ENCODE data around the gene C16orf46.
A peak's percentile ranks its signal among the peaks of the same experiment; 100 is the strongest.
"Not testable (repeated sequence)": the region's sequence is repeated elsewhere in the genome, so short reads cannot be mapped to it uniquely, and the experiment has no call there.

C16orf46 gene, protein sequence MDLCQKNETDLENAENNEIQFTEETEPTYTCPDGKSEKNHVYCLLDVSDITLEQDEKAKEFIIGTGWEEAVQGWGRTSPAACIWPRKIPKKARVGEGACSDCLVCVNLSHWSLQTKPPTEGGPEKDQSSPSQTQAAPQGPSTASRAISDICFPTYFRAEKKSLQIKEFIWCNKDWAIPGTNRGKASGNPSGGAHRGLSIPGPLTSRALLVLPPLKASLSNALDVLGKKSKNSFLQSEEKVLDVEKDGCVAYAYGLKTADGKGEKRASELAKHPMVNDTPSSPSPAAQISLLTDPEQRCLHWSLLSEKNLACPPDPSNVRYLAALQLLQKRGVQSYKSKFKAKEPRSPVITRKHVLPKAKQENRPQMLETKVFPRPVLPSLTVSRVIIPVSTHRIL

DNA sequence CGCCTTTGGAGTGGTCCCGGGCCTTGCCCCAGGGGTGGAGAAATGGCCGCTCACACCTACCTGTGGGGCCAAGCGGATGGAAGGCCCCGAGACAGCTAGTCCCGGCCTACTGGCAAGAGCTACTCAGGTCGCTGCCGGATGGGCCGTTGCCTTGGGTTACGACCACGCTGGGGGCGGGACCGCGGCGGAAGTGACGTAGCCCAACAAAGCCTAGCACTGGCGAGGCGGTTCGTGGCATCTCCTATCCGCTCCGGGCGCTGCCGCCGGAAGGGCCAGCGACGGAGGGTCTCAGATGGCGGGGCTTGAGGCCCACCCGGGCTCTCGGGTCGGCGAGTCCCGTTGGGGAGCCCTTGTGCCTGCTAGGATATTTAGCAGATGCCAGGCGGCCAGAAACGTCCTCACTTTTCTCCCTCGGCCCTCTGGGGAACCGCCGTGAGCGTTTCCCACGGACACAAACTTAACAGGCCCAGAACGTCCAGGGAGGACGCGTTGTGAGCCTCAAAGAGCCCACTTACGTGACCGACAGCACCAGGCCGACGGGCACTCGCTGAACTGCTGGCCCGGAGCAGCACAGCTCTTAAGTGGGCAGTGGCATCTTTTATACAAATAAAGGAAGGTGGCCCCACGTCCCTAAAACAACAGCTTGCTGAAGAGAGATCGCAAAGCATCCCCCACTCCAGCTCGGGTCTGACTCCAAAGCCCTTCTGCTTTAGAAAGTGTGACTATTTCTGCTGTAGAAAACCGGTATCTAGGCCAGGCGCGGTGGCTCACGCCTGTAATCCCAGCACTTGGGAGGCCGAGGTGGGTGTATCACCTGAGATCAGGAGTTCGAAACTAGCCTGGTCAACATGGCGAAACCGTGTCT is at the start of gene C16orf46:
TSS of gene C16orf46 (minus strand) at position 163 of the 865 bp plus-strand sequence. CDS start 13,283 bp downstream, outside the sequence.
- peak; percentile 89 to 100 (median 97) for DNase-seq

DNA sequence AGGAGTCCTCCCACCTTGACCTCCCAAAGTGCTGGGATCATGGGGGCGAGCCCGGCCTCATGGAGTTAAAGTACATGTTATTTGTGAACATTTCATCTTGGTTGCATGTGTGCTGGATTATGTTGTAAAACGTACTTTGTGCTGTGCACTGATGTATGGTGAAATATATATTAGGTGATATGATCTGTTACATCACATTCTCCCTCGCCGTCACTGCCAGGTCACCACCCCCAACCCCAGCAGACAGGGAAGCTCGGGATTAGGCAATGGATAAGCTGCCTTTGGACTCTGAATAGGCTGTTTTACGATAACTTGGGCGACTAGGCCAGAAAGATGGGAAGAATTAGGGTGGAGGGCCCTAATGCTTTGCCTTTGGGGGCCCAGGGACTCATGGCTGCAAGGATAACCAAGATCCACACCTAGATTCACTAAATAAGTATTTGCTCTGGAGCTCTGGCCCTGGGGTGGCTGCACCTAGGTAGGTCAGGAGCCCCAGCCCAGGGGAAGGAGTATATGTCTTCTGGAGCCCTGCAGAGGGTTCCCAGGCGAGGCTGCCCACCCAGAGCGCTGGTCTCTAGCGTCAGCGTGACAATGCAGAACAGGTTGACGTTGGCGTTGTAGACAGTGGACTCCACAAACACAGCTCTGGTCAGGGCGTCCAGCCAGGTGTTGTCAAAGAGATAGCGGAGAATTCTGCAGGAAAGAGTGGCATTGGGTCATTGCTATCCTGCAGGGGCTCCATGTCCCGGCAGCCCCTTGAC is 46.2 kb upstream of the C16orf46 start:
- DNase-seq = no peak

DNA sequence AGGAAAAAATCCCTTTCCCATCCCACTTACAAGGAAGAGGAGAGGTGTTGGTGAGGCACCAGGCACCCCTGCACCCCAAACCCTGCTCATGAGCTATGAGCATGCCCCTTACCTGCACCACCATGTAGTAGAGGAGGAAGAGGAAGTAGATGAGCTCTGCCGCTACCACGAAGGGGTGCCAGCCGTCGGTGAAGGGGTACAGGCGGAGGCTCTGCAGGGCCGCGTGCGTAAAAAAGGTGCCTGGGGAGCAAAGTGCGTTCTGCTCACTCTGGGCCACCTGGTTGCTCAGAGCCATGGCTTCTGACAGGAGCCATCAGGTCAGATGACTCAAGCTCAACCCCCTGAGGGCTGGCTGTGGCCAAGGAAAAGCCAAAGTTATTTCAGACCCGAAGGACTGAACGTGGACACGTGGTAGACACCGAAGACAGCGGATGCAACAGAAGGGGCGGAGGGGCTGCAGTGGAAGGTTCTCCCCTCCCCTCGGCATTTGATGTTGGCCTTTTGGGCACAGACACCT is 44.5 kb upstream of the C16orf46 start:
- no peak for DNase-seq

DNA sequence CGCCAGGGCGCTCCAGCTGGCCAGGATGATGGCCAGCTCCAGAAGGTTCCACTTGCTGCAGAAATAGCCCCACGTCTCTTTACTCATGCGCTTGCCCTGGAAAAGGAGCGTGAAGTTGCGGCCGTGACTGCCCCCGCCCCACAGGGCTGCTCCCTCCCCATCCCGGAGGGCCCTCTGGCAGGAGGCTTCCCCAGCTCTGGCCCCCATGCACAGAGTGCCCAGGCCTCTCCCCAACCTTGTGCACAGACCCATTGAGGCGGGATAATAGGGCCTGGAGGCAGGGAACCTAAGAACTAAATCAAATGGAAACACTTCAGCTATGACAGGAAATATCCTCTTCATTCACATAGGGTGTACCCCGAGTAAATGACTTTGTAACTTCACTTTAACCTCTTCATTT is 40.4 kb upstream of the C16orf46 start:
- DNase-seq = no peak

DNA sequence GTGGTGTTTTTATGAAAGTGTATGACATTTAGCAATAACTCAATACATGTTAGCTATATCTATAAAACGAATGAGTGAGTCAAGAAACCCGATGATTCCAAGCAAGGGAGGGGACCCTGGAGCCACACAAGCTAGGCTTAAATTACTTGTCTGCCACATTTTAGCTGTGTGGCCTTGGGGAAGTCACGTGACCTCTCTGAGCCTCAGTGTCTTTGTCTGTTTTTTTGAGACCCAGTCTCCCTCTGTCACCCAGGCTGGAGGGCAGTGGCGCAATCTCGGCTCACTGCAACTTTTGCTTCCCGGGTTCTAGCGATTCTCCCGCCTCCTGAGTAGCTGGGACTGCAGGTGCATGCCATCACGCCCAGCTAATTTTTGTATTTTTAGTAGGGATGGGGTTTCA is 39.2 kb upstream of the C16orf46 start:
- no peak for DNase-seq

DNA sequence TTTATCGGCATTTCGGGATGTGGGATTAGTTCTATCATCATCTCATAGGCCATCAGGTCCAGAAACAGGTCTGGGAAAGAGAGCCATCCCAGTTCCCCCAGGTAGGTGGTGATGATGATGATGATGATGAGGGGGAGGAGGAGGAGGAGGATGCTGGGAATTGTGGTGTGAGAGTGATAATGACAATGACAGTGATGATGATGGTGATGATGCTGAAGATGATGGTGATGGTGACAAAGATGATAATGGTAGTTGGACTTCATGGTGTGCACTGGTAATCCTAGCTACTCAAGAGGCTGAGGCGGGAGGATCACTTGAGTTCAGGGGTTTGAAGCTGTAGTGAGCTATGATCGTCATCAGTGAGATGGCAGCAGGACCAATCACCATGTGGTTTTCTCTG is 35.4 kb upstream of the C16orf46 start:
- DNase-seq = no peak

DNA sequence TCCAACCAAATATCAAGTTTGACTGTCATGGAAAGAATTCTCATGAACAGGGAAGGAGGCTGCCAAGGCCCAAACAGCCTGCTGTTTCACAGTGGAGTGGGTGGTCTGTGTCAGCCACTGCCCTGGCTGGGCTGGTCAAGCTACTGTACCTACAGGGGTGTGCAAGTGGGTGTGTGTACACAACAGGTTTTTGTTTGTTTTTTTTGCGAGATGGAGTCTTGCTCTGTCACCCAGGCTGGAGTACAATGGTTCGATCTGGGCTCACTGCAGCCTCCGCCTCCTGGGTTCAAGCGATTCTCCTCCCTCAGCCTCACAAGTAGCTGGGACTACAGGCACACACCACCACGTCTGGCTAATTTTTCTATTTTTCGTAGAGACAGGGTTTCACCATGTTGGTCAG is 32.2 kb upstream of the C16orf46 start:
- DNase-seq = not testable (repeated sequence)

DNA sequence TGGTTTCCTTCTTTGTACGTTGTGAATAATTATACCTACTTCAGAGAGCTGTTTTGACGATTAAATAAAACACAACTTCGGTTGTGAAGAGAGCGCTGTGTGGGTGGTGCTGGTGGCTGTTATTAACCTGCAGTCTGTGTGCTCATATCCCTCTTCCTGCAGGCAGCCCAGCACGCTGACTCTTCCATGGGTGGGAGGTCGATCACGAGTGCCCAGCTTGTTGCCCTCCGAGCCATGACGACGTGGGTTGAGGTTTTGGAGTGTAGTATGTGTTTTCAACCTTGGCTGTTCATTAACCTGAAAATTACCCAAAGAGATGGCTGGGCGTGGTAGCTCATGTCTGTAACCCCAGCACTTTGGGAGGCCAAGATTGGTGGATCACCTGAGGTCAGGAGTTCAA is 30.5 kb upstream of the C16orf46 start:
- DNase-seq = peak in 4 of 56 donors; percentile 1 to 13 (median 6)

DNA sequence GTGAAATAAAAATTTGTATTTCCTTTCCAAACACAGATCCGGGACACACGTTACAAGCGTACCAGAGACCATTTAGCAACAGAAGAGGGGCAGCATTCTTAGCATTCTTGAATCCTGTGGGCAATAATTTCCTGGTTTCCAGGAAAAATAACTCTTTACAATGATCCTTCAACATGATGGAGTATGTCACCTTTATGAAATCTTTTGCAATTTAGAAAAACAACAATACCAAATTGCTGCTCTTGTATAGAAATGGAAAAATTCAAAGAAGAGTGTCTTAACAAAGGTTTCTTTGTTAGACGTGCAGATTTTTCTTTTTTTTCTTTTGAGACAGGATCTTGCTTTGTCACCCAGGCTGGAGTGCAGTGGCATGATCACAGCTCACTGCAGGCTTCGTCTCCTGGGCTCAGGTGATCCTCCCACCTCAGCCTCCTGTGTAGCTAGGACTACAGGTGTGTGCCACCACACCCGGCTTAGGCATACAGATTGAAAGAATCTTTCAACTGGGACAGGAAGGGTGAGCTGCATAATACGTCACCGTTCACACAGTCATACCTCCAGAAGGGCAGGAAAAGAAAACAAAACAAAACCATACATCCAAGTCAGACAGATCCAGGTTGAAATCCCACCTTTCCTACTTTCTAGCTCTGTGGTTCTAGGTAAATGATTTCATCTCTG is 29.9 kb upstream of the C16orf46 start:
- DNase-seq = no peak

DNA sequence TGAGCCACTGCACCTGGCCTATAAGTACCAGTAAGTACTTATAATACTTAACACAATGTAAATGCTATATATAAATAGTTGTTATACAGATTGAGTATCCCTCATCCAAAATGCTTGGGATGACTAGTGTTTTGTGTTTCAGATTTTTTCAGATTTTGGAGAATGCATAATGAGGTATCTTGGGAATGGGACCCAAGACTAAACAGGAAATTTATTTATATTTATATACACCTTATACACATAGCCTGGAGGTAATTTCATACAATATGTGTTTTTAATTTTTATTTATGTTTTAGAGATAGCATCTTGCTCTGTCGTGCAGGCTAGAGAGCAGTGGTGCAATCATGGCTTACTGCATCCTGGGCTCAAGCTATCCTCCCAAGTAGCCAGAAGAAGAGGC is 28.9 kb upstream of the C16orf46 start:
- DNase-seq = no peak

DNA sequence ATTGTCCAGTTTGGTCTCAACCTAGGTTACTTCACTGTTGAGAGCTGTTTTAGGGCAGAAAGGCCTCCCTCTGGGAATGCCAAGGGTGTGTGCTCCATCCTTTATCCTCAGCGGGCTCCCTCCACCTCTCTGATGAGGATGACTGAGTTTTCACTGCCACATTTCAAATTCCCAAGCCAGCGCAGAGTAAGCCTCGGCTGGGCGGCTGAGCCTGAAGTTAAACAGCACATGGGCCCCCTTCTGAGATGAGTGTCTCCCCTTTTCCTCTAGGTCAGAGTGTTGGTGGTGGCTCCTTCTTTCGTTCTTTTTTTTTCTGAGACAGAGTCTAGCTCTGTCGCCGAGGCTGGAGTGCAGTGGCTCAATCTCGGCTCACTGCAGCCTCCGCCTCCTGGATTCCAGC is 24.7 kb upstream of the C16orf46 start:
- DNase-seq = no peak

DNA sequence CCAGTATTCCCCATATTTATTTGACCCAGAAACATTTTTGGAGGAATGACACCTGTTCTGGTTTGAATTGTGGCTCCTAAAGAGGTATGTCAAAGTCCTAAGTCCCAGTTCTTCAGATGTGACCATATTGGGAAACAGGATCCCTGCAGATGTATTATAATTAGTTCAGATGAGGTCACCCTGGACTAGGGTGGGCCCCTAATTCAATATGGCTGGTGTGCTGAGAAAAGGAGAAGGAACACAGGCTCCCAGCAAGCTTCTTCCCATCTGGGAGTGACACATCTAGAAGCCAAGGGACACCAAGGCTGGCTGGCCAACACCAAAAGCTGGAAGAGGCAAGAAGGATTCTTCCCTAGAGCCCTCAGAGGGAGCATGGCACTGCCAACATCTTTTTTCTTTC is 22.9 kb upstream of the C16orf46 start:
- DNase-seq = no peak

DNA sequence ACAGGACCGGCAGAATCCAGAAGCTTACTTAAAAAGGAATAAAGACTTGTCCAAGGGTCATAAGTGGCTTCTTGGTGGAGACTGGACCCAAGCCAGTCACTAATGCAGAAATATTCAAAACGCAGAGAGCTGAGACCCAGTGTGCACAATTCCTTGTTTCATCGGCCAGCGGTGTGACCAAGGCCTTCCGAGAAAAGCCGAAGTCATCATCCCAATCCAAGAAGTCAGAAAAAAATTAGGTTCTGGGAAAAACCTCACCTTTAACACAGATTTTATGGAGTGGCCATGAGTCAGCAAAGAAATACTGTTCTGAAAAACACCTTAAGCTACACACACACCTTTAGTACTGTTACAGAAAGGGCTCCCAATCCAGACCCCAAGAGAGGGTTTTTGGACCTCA is 20.2 kb upstream of the C16orf46 start:
- DNase-seq = no peak

DNA sequence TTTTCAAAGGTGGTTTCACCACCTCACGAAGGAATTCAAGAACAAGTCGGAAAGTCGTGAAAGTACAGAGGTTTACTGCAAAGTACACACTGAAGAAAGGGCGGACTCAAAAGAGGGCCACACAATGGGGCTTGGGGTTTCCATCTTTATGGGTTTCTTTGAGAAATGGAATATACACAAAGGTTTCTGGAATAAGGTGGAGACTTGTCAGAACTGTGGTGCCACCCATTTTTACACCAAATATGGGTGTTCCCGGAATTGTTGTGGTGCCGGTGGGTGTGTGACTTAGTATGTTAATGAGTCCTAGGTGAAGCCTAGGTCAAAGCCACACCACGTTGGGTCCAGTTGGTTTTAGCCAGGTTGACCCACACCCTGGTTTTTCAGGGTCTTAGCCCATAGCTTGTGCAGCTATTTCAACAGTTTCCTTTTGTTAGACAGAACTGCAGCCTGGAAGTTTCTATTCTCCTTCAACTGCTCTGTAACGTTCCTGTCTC is 19.7 kb upstream of the C16orf46 start:
- DNase-seq = peak in 1 of 56 donors; percentile 42

DNA sequence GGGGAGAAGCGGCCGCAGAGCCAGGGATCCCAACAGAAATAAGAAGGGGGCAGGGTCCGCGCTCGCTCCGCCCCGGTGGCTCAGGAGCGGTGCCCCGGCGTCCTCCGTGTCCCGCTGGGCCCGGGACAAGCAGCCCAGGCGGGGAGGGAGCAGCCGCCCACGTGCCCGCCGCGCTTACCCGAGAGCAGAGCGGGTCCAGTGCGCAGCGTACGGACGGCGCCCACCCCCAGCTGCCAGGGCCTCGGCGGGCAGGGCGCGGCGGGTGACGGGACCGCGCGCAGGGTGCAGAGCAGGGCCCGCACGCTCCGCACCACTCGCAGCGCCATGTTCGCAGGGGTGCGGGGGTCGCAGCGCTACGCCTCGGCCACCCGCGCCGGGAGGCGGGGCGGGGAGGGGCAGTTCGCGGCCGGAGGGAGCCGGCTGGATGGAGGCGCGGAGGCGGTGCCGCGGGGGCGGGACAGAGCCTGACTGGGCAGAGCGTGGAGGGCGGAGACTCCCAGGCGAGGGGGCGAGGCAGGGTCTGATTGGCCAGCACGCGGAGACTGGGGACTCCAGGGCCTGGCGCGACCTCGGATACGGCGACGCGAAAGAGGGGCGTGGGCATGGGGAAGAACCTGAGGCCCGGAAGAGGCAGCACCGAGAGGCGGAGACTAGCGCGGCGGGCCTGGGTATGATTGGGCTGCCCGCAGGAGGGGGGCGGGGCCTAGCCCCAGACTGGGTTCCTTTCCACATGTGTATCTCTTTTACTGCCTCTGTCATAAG is 19.1 kb upstream of the C16orf46 start, which contains the start of gene GCSH:
TSS of gene GCSH (minus strand) at position 443 of the 762 bp plus-strand sequence. CDS start at position 326, 117 bp downstream.
- DNase-seq = peak; percentile 79 to 100 (median 99)

DNA sequence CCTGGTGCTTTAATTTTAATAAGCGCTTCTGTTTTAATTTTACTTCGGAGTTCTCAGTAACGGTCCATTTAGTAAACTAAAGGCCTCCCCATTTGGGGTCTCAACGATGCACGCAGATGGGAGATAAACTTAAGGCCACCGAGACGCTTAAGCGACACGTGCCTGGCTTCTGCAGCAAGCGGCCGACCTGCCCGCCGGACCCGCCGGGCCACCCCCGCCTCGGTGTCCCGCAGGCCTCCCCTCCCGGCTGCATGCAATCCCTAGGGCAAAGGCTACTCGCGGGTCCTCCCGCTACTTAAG is 18.6 kb upstream of the C16orf46 start:
- no peak for DNase-seq

DNA sequence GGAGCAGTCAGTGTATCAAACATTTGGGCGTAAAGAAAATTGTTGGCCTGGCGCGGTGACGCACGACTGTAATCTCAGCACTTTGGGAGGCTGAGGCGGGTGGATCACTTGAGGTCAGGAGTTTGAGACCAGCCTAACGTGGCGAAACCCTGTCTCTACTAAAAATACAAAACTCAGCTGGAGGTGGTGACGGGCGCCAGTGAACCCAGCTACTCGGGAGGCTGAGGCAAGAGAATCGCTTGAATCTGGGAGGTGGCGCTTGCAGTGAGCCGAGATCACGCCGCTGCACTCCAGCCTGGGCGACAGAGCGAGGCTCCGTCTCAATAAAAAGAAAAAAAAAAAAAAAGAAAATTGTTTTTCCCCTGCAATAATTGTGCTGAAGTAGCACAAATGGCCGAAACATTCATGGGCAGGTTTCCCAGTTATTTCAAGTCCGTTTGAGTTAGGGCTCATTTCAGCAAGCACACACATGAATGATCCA is 17.8 kb upstream of the C16orf46 start:
- DNase-seq = peak in 1 of 56 donors; percentile 1

DNA sequence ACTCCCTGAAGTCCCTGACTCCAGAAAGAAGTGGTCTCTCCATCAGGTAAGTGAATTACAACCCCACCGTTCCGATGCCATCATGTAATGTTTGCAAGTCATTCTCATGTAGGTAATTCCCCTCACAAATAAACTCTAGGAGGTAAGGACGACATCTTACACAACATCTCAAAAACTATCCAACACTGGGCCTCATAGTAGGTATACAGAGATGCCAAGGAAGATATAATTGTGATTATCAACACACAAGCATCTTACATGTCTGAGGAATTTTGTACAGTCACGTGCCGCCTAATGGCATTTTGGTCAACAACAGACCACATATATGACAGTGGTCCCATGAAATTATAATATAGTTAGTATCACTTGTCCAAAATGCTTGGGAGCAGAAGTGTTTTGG is 11.8 kb upstream of the C16orf46 start:
- no peak for DNase-seq

DNA sequence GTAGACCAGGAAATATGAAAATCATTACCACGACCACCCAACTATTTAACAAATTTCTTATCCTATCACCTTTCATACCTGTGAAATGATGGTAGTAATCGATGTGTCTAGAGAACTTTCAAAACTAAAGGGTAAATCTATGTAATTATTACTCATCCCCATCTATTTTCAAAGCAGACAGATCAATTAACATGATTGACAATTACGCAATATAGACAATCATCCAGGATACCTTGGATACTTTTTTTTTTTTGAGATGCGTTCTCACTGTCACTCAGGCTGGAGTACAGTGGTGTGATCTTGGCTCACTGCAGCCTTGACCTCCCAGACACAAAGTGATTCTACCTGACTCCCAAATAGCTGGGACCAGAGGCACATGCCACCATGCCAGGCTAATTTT is 4.0 kb upstream of the C16orf46 start:
- no peak for DNase-seq

DNA sequence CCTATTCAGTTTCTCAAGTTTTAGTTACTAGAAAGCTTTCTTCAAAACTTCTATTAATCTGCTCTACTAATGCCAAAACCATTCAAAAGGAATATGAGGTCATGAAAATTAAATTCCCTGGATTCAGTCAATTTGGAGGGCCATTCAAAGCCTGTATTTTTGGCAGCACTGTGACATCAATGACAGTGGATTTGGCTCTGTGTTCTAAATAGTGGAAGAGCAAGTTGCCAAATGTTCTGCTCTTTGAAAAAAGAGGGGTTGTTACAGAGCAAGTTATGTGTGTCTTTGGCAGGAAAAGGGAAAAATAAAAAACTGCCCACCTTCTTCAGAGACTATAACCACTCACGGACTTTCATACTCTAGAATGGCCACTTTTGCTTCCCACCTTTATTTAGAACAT is 3.2 kb upstream of the C16orf46 start:
- no peak for DNase-seq

Measured in amygdala (tissue), 56 donors.